GM23248 (cell line): Measurements from ENCODE around the gene AK9.

Experiments used
- EZH2 ChIP-seq: fragments of 200-600 bp; sonication (generic); IDR thresholded peaks from 2 replicates; pipeline ENCODE4 v1.6.1; 2018; ENCODE audit warnings: antibody characterized with exemption, mild to moderate bottlenecking; ENCODE audit not compliant: insufficient read depth, poor library complexity, severe bottlenecking
- EZH2phosphoT487 ChIP-seq: fragments of 200-600 bp; sonication (generic); IDR thresholded peaks from 2 replicates; pipeline ENCODE4 v1.6.1; 2018; ENCODE audit warnings: antibody characterized with exemption, moderate library complexity, mild to moderate bottlenecking, low read depth; ENCODE audit not compliant: insufficient read depth

GRCh38 chr6:109496036-109496772 lies 194.8 kb downstream of the AK9 start:
- no peak for TF ChIP-seq EZH2
- TF ChIP-seq EZH2phosphoT487: no peak
